ENCODE results near the gene ARID5A. TPM values are rescaled to one million over a fixed set of nuclear protein-coding genes. Genes with fewer than 3 reads are reported as not detected.

ARID5A gene
- total RNA-seq, 1 experiment from 2014 or later = 13.9 TPM

GRCh38 chr2:96506907-96507240 lies 29.7 kb upstream of the ARID5A start:
- Mint-ChIP-seq H3K27ac (no peak overlapping the region), H3K4me1 (peaks cover 12% of the 10 kb centered on the region), H3K36me3 (no peaks in the 10 kb centered on the region), H3K9me3 (no peaks in the 10 kb centered on the region), H3K27me3 (ENCODE audit: low read depth) (peaks cover 33% of the 10 kb centered on the region), H3K4me3 (no peak overlapping the region)
- CTCF ChIA-PET = no interaction called here
- DNase-seq (ENCODE audit: low spot score) (no peak), ATAC-seq (no peak)
- POLR2A ChIA-PET = no interaction called here
- TF ChIP-seq ZMAT4 (CRISPR knock-in tag; IDR thresholded peaks at IDR 0.05) (no peak), PRDM15 (CRISPR knock-in tag; IDR thresholded peaks at IDR 0.05) (no peak), MXD4 (CRISPR knock-in tag; IDR thresholded peaks at IDR 0.05; ENCODE audit: borderline replicate concordance) (no peak), ZNF671 (CRISPR knock-in tag; IDR thresholded peaks at IDR 0.05) (no peak), RORB (CRISPR knock-in tag; IDR thresholded peaks at IDR 0.05) (no peak), IRF1 (CRISPR knock-in tag; IDR thresholded peaks at IDR 0.05) (no peak), CBFB (CRISPR knock-in tag; IDR thresholded peaks at IDR 0.05; ENCODE audit: low read depth) (no peak), FOXK1 (CRISPR knock-in tag; IDR thresholded peaks at IDR 0.05) (no peak), USF2 (CRISPR knock-in tag; IDR thresholded peaks at IDR 0.05) (no peak), GTF2I (CRISPR knock-in tag; conservative IDR thresholded peaks at IDR 0.05) (no peak), TEAD1 (CRISPR knock-in tag; IDR thresholded peaks at IDR 0.05) (no peak), PRRX2 (CRISPR knock-in tag; IDR thresholded peaks at IDR 0.05) (no peak), CTCF (IDR thresholded peaks at IDR 0.05) (no peak), FOXP1 (CRISPR knock-in tag; IDR thresholded peaks at IDR 0.05; ENCODE audit: borderline replicate concordance) (no peak), IRF2 (CRISPR knock-in tag; IDR thresholded peaks at IDR 0.05; ENCODE audit: borderline replicate concordance, low read depth) (no peak), ZNF396 (CRISPR knock-in tag; IDR thresholded peaks at IDR 0.05; ENCODE audit: borderline replicate concordance) (no peak), SMAD4 (CRISPR knock-in tag; IDR thresholded peaks at IDR 0.05) (no peak), ZSCAN18 (CRISPR knock-in tag; IDR thresholded peaks at IDR 0.05) (no peak), HMGXB4 (CRISPR knock-in tag; IDR thresholded peaks at IDR 0.05) (no peak)
